ENCODE results near the gene LMX1A. TPM values are rescaled to one million over a fixed set of nuclear protein-coding genes. Genes with fewer than 3 reads are reported as not detected.

The LMX1A gene
- total RNA-seq, result 0.84 TPM
- 1 to 10 TPM in 4 of 8 donors, under 1 TPM in 4; 0.37 to 2.2 (median 0.96) TPM for polyA plus RNA-seq (ENCODE audit: insufficient read depth in 1 of 8, insufficient read length in 8 of 8, low replicate concordance in 1 of 8)
- long read RNA-seq, donor 1, result 0 reads
- long read RNA-seq, donor 2, result 0 reads
- long read RNA-seq, donor 3, result 0 reads
- long read RNA-seq, donor 4, result 0 reads
- long read RNA-seq, donor 5, partial matches to known transcripts, result 0 of 2 reads
- long read RNA-seq, donor 5, other reads (novel, unspliced or antisense), result 0 of 2 reads
- long read RNA-seq, donor 6, result 0 reads
- long read RNA-seq, donor 7, partial matches to known transcripts, result 0 of 1 reads
- long read RNA-seq, donor 7, other reads (novel, unspliced or antisense), result 0 of 1 reads
- long read RNA-seq, donor 8, result 0 reads
- long read RNA-seq, donor 9, result 0 reads
- long read RNA-seq, donor 10, result 0 reads
- long read RNA-seq, donor 11, partial matches to known transcripts, result 0 of 2 reads
- long read RNA-seq, donor 11, other reads (novel, unspliced or antisense), result 0 of 2 reads

GRCh38 chr1:165355977-165356811 lies at the start of gene LMX1A:
TSS of gene LMX1A (minus strand) at chr1:165356715. CDS start at chr1:165355559, 1,156 bp downstream.
- Histone ChIP-seq H3K4me1 (ENCODE audit: control insufficient read depth, insufficient read depth, low read length) (peaks cover 26% of the 10 kb centered on the region), H3K9me3 (replicated peaks; ENCODE audit: control insufficient read depth, low read depth, low read length) (no peaks in the 10 kb centered on the region), H3K4me3 (ENCODE audit: low read length) (peak within 1 kb of the TSS; percentile 46), H3K36me3 (ENCODE audit: control insufficient read depth, insufficient read depth, low read length) (no peaks in the 10 kb centered on the region), H3K27ac (ENCODE audit: low read length) (no peak within 1 kb of the TSS), H3K27me3 (ENCODE audit: control insufficient read depth, insufficient read depth, low read length) (peaks cover 80% of the 10 kb centered on the region)
- peak; percentile 67 for DNase-seq
- under 1% methylated on average over 87 of the region's 88 CpGs for whole genome bisulfite sequencing (ENCODE audit: insufficient coverage)

- H3K4me1 ChIP-seq (ENCODE audit: control insufficient read depth, insufficient read depth, low read length), result no peaks in the 10 kb centered on the region
- H3K9me3 ChIP-seq (replicated peaks; ENCODE audit: control insufficient read depth, low read depth, low read length), result no peaks in the 10 kb centered on the region
- DNase-seq, result no peak
- 21% methylated on average over 1 of the region's 3 CpGs for WGBS (ENCODE audit: insufficient coverage)
- H3K27me3 ChIP-seq (ENCODE audit: control insufficient read depth, insufficient read depth, low read length), result peaks cover 2% of the 10 kb centered on the region
- no peak overlapping the region for H3K27ac ChIP-seq (ENCODE audit: low read length)
- peaks cover 33% of the 10 kb centered on the region for H3K36me3 ChIP-seq (ENCODE audit: control insufficient read depth, insufficient read depth, low read length)
- no peak overlapping the region for H3K4me3 ChIP-seq (ENCODE audit: low read length)
Observed at GRCh38 chr1:165403835-165404482, 47.4 kb upstream of the LMX1A start.

DNA sequence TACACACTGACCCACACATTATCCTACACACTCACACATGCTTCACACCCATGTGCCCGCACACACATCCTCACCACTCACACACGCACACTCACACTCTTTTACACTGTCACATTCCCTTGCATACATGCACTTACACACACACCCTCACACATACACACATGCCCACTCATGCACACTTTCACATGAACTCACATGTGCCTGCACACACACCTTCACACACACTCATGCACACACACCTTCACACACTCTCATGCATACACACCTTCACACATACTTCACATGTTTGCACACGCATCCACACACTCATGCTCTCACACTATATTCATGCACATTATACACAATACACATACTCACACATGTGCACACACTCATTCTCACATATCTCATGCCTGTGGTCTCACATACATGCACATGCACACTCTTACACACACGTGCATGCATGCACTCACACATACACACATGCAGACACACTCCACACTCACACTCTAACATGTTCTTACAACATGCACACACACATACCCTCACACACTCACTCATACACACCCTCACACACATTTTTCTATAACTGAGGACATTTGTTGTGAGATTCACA lies 46.1 kb upstream of the LMX1A start:
- Histone ChIP-seq H3K36me3 (ENCODE audit: control insufficient read depth, insufficient read depth, low read length) (peaks cover 24% of the 10 kb centered on the region), H3K27me3 (ENCODE audit: control insufficient read depth, insufficient read depth, low read length) (peaks cover 2% of the 10 kb centered on the region), H3K27ac (ENCODE audit: low read length) (no peak overlapping the region), H3K4me1 (ENCODE audit: control insufficient read depth, insufficient read depth, low read length) (peaks cover 1% of the 10 kb centered on the region), H3K4me3 (ENCODE audit: low read length) (no peak overlapping the region), H3K9me3 (replicated peaks; ENCODE audit: control insufficient read depth, low read depth, low read length) (no peaks in the 10 kb centered on the region)
- 89% methylated on average over 4 of the region's 4 CpGs for WGBS (ENCODE audit: insufficient coverage)
- no peak for DNase-seq

DNA sequence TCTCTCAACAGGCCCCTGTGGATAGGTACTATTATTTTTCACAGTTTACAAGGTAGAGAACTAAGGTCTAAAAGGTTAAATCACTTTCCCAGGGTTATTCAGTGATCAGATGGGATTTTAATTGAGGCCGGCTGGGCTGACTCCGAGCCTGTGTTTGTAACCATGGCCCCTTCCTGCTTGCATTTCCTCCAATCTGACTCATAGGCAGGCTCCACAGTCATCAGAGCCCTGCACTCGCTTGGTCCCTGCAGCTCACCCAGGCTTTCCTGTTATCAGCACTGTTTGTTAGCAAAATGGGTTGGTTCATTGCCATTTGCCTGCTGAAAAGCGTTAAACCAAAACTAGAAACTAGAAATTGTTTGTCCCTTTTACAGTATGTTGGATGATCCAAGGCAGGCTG lies 41.4 kb upstream of the LMX1A start:
- H3K27ac ChIP-seq (ENCODE audit: low read length), result peak overlapping the region; percentile 65
- H3K4me3 ChIP-seq (ENCODE audit: low read length), result no peak overlapping the region
- H3K9me3 ChIP-seq (replicated peaks; ENCODE audit: control insufficient read depth, low read depth, low read length), result no peaks in the 10 kb centered on the region
- H3K27me3 ChIP-seq (ENCODE audit: control insufficient read depth, insufficient read depth, low read length), result no peaks in the 10 kb centered on the region
- peaks cover 9% of the 10 kb centered on the region for H3K36me3 ChIP-seq (ENCODE audit: control insufficient read depth, insufficient read depth, low read length)
- peak; percentile 88 for DNase-seq
- WGBS (ENCODE audit: insufficient coverage), result 17% methylated on average over 2 of the region's 4 CpGs
- H3K4me1 ChIP-seq (ENCODE audit: control insufficient read depth, insufficient read depth, low read length), result peaks cover 16% of the 10 kb centered on the region

DNA sequence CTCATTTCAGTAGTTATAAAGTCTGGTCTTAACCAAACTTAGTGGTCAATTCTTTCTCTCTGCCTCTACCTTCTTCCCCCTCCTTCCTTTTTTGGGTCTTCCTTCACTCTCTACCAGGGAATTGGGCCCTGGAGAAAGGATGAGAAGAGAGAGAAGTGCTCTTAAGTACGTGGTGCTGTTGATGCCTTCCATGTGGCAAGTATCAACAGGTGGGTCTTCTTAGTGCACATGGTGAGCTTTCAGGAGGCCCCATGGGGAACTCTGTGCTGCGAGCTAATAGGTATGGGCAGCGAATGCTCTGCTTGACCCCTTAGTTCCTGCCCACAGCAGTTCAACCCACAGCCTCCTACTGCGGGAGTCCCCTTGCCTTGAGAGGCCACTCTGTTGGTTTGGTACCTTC lies 39.4 kb upstream of the LMX1A start:
- Histone ChIP-seq H3K27me3 (ENCODE audit: control insufficient read depth, insufficient read depth, low read length) (peaks cover 2% of the 10 kb centered on the region), H3K36me3 (ENCODE audit: control insufficient read depth, insufficient read depth, low read length) (peaks cover 4% of the 10 kb centered on the region), H3K4me3 (ENCODE audit: low read length) (no peak overlapping the region), H3K9me3 (replicated peaks; ENCODE audit: control insufficient read depth, low read depth, low read length) (no peaks in the 10 kb centered on the region), H3K27ac (ENCODE audit: low read length) (peak overlapping the region; percentile 15), H3K4me1 (ENCODE audit: control insufficient read depth, insufficient read depth, low read length) (peaks cover 17% of the 10 kb centered on the region)
- 58% methylated on average over 2 of the region's 4 CpGs for WGBS (ENCODE audit: insufficient coverage)
- DNase-seq, result no peak

- Histone ChIP-seq H3K27me3 (ENCODE audit: control insufficient read depth, insufficient read depth, low read length) (peaks cover 2% of the 10 kb centered on the region), H3K4me3 (ENCODE audit: low read length) (no peak overlapping the region), H3K27ac (ENCODE audit: low read length) (no peak overlapping the region), H3K4me1 (ENCODE audit: control insufficient read depth, insufficient read depth, low read length) (peaks cover 17% of the 10 kb centered on the region), H3K36me3 (ENCODE audit: control insufficient read depth, insufficient read depth, low read length) (peaks cover 2% of the 10 kb centered on the region), H3K9me3 (replicated peaks; ENCODE audit: control insufficient read depth, low read depth, low read length) (no peaks in the 10 kb centered on the region)
- DNase-seq, result peak; percentile 61
Observed at GRCh38 chr1:165395478-165395877, 39.0 kb upstream of the LMX1A start.

DNA sequence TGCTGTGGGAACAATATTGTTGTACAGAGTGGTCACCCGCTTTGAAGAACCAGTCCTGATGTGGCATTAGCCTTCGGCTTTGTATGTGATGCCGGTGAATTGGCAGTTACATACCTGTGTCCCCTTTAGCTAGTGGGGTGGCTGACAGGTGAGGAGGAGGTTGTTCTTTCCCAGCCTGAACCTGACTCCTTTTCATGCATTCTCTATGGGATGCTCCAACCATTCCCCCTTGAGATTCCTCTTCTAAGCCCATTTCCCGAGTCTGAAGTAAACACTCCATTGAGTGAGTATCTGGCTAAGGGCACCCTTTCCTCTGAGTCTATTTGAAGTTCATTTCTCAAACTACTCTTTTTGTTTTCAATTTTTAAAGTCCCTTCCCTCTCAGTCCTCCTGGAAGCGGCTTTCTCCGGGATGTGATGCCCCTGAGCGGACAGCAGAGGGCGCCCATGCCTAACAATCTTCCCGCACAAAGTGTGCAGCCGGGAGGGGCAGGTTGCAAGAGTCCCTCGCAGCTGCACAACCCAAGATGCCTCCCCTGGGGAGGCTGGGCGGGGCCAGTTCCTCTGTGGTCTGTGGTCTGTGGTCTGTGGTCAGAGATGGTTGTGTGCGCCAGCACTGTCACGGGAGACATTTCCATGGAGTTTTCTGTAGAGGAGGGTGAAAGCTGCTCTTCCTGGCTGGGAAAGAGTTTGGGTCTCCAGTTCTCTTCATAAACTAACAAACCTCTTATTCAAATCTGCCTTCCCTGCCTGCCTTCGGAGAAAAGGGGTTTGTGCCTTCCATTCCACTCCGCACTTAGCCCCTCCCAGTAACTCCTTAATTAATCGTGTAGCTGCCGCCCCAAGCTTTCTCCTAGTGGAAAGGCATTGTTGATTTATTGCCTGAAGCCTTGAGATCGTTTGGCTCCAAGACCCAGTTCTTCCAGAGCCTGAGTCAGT lies 36.4 kb upstream of the LMX1A start:
- Histone ChIP-seq H3K4me3 (ENCODE audit: low read length) (peak overlapping the region; percentile 14), H3K27ac (ENCODE audit: low read length) (peak overlapping the region; percentile 72), H3K9me3 (replicated peaks; ENCODE audit: control insufficient read depth, low read depth, low read length) (no peaks in the 10 kb centered on the region), H3K27me3 (ENCODE audit: control insufficient read depth, insufficient read depth, low read length) (peaks cover 2% of the 10 kb centered on the region), H3K36me3 (ENCODE audit: control insufficient read depth, insufficient read depth, low read length) (no peaks in the 10 kb centered on the region), H3K4me1 (ENCODE audit: control insufficient read depth, insufficient read depth, low read length) (peaks cover 17% of the 10 kb centered on the region)
- peak; percentile 95 for DNase-seq
- WGBS (ENCODE audit: insufficient coverage), result 12% methylated on average over 10 of the region's 19 CpGs

DNA sequence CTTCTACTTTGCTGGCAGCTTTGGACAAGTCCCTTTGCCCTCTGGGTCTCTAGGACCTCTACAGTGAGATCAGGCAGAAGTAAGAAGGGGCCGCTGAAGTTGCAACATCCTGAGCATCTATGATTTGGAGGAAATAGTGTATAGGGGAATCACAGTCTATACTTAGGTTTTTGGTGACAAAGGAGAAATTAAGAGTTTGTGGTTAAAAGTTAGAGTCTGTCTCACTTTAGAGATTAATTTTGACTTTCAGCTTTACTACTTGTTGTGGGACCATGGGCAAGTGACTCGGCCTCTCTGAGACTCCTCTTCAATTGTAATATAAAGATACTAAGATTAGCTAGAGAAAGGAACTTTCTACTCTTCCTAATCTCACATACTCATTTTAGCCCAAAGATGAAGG lies 33.1 kb upstream of the LMX1A start:
- no peak for DNase-seq
- Histone ChIP-seq H3K27me3 (ENCODE audit: control insufficient read depth, insufficient read depth, low read length) (peaks cover 5% of the 10 kb centered on the region), H3K27ac (ENCODE audit: low read length) (no peak overlapping the region), H3K4me1 (ENCODE audit: control insufficient read depth, insufficient read depth, low read length) (peaks cover 7% of the 10 kb centered on the region), H3K36me3 (ENCODE audit: control insufficient read depth, insufficient read depth, low read length) (no peaks in the 10 kb centered on the region), H3K9me3 (replicated peaks; ENCODE audit: control insufficient read depth, low read depth, low read length) (no peaks in the 10 kb centered on the region), H3K4me3 (ENCODE audit: low read length) (no peak overlapping the region)
- 33% methylated on average over 1 of the region's 2 CpGs for WGBS (ENCODE audit: insufficient coverage)

- Histone ChIP-seq H3K27me3 (ENCODE audit: control insufficient read depth, insufficient read depth, low read length) (peaks cover 5% of the 10 kb centered on the region), H3K4me1 (ENCODE audit: control insufficient read depth, insufficient read depth, low read length) (peaks cover 14% of the 10 kb centered on the region), H3K27ac (ENCODE audit: low read length) (no peak overlapping the region), H3K36me3 (ENCODE audit: control insufficient read depth, insufficient read depth, low read length) (no peaks in the 10 kb centered on the region), H3K9me3 (replicated peaks; ENCODE audit: control insufficient read depth, low read depth, low read length) (no peaks in the 10 kb centered on the region), H3K4me3 (ENCODE audit: low read length) (no peak overlapping the region)
- DNase-seq, result peak; percentile 53
- no CpG with 5 or more reads among the region's 2 CpGs for WGBS (ENCODE audit: insufficient coverage)
Observed at GRCh38 chr1:165387961-165388360, 31.4 kb upstream of the LMX1A start.
